ENCODE results near the gene PRKACB.

The PRKACB gene

GRCh38 chr1:84108900-84109578 is 35.0 kb upstream of the PRKACB start:
- TF ChIP-seq CTCF (IDR thresholded peaks at IDR 0.05; ENCODE audit: low read depth, low read length): no peak
- H3K4me3 ChIP-seq (ENCODE audit: low read depth, low read length): no peak overlapping the region

- no peak for TF ChIP-seq CTCF (IDR thresholded peaks at IDR 0.05; ENCODE audit: low read depth, low read length)
- H3K4me3 ChIP-seq (ENCODE audit: low read depth, low read length): no peak overlapping the region
Observed at GRCh38 chr1:84110629-84111028, 33.4 kb upstream of the PRKACB start.

- H3K4me3 ChIP-seq (ENCODE audit: low read depth, low read length): no peak overlapping the region
- no peak for TF ChIP-seq CTCF (IDR thresholded peaks at IDR 0.05; ENCODE audit: low read depth, low read length)
Observed at GRCh38 chr1:84116558-84116957, 27.5 kb upstream of the PRKACB start.

GRCh38 chr1:84117868-84118267 is 26.2 kb upstream of the PRKACB start:
- TF ChIP-seq CTCF (IDR thresholded peaks at IDR 0.05; ENCODE audit: low read depth, low read length): no peak

GRCh38 chr1:84121360-84121759 is 22.7 kb upstream of the PRKACB start:
- TF ChIP-seq CTCF (IDR thresholded peaks at IDR 0.05; ENCODE audit: low read depth, low read length): no peak
- H3K4me3 ChIP-seq (ENCODE audit: low read depth, low read length): no peak overlapping the region

More at GRCh38 chr1:84117868-84118267, 26.2 kb upstream of the PRKACB start:
- H3K4me3 ChIP-seq (ENCODE audit: low read depth, low read length): no peak overlapping the region

- TF ChIP-seq CTCF (IDR thresholded peaks at IDR 0.05; ENCODE audit: low read depth, low read length): peak; percentile 46
- H3K4me3 ChIP-seq (ENCODE audit: low read depth, low read length): no peak overlapping the region
Observed at GRCh38 chr1:84122780-84123382, 21.2 kb upstream of the PRKACB start.

GRCh38 chr1:84133479-84133878 is 10.6 kb upstream of the PRKACB start:
- no peak for TF ChIP-seq CTCF (IDR thresholded peaks at IDR 0.05; ENCODE audit: low read depth, low read length)
- H3K4me3 ChIP-seq (ENCODE audit: low read depth, low read length): no peak overlapping the region
